Raji (cell line): ENCODE measurements around the gene ENHO.

ENCODE experiments used
- POLR2A ChIP-seq: IDR thresholded peaks from 2 replicates; pipeline ENCODE4 v1.6.1; 2011; ENCODE audit warnings: low read depth, low read length, control low read depth; ENCODE audit not compliant: insufficient read depth

Gene ENHO

GRCh38 chr9:34490760-34491159 is 32.0 kb downstream of the ENHO start:
- TF ChIP-seq POLR2A, result no peak

- no peak for TF ChIP-seq POLR2A
Measured at GRCh38 chr9:34490360-34490759, 32.4 kb downstream of the ENHO start.

- no peak for TF ChIP-seq POLR2A
Measured at GRCh38 chr9:34486572-34486971, 36.2 kb downstream of the ENHO start.

GRCh38 chr9:34485822-34486221 is 37.0 kb downstream of the ENHO start:
- no peak for TF ChIP-seq POLR2A

GRCh38 chr9:34484678-34485077 is 38.1 kb downstream of the ENHO start:
- no peak for TF ChIP-seq POLR2A

DNA sequence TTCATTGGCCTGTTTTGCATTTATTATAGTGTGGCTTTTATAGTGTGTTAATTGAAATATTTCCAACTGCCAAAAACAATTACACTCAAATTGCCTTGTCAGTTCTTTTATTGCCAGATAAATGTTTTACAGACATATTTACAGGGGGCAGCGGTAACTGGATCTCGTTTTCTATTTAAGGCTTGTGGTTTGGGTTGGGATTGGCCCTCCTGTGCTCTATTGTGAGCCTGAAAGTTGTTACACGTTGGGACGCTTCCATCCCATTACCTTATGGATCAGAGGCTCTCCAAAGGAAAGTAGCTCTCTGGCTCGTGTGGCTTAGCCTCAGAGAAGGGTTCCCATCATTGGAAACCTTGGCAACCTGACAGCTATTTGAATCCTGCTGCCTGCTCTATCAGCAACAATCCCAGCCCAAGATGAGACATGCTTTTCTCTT is 43.3 kb downstream of the ENHO start:
- TF ChIP-seq POLR2A, result no peak

GRCh38 chr9:34477541-34477940 is 45.2 kb downstream of the ENHO start:
- TF ChIP-seq POLR2A, result no peak

GRCh38 chr9:34475097-34475496 is 47.7 kb downstream of the ENHO start:
- TF ChIP-seq POLR2A, result no peak
